SK-N-SH treated with all-trans-retinoic acid at 6 μM for 48 hours (cell line): Measurements from ENCODE around the gene WDR19.

Source experiments
- ARNTL ChIP-seq: fragments of 450-650 bp; formaldehyde crosslinking; IDR thresholded peaks from 2 replicates; pipeline ENCODE4 v1.5.0; 2020; ENCODE audit warnings: low read depth, mild to moderate bottlenecking, moderate library complexity, borderline replicate concordance
- CSDC2 ChIP-seq: fragments of 250-450 bp; sonication (Bioruptor Pico); IDR thresholded peaks from 2 replicates; pipeline ENCODE4 v1.5.0; 2020; ENCODE audit warnings: mild to moderate bottlenecking, moderate library complexity
- GLIS3 ChIP-seq: fragments of 250-450 bp; sonication (Bioruptor Pico); IDR thresholded peaks from 2 replicates; pipeline ENCODE4 v1.5.0; 2020; ENCODE audit warnings: mild to moderate bottlenecking, moderate library complexity
- OSR1 ChIP-seq: fragments of 250-450 bp; sonication (Bioruptor Pico); IDR thresholded peaks from 2 replicates; pipeline ENCODE4 v1.8.0; 2022; ENCODE audit warnings: moderate library complexity, mild to moderate bottlenecking, inconsistent platforms
- PPARA ChIP-seq: fragments of 250-450 bp; sonication (Bioruptor Pico); IDR thresholded peaks from 2 replicates; pipeline ENCODE4 v1.5.0; 2020; ENCODE audit warnings: mild to moderate bottlenecking, borderline replicate concordance
- RARB ChIP-seq: fragments of 250-450 bp; sonication (Bioruptor Pico); IDR thresholded peaks from 2 replicates; pipeline ENCODE4 v1.8.0; 2021; ENCODE audit warnings: mild to moderate bottlenecking, moderate library complexity
- SNAI2 ChIP-seq: fragments of 250-450 bp; sonication (Bioruptor Pico); IDR thresholded peaks from 2 replicates; pipeline ENCODE4 v1.5.0; 2020; ENCODE audit warnings: mild to moderate bottlenecking, moderate library complexity
- TCF4 ChIP-seq: fragments of 250-450 bp; sonication (Bioruptor Pico); IDR thresholded peaks from 2 replicates; pipeline ENCODE4 v1.8.0; 2021; ENCODE audit warnings: mild to moderate bottlenecking, moderate library complexity, borderline replicate concordance
- ZFP3 ChIP-seq: fragments of 250-450 bp; sonication (Bioruptor Pico); IDR thresholded peaks from 2 replicates; pipeline ENCODE4 v1.5.0; 2020; ENCODE audit warnings: mild to moderate bottlenecking, moderate library complexity
- ZFP30 ChIP-seq: fragments of 450-650 bp; formaldehyde crosslinking; IDR thresholded peaks from 2 replicates; pipeline ENCODE4 v1.5.0; 2022; ENCODE audit warnings: mild to moderate bottlenecking, moderate library complexity
- ZNF565 ChIP-seq: fragments of 450-650 bp; formaldehyde crosslinking; conservative IDR thresholded peaks from 2 replicates; pipeline ENCODE4 v1.5.0; 2020; ENCODE audit warnings: low read depth, mild to moderate bottlenecking, moderate library complexity
- ZNF8 ChIP-seq: fragments of 450-650 bp; formaldehyde crosslinking; IDR thresholded peaks from 2 replicates; pipeline ENCODE4 v1.5.0; 2020; ENCODE audit warnings: mild to moderate bottlenecking, moderate library complexity
- TF ChIP-seq, protein P1 (sequence below): fragments of 250-450 bp; sonication (Bioruptor Pico); IDR thresholded peaks from 2 replicates; pipeline ENCODE4 v1.8.0; 2020; ENCODE audit warnings: mild to moderate bottlenecking, moderate library complexity, borderline replicate concordance

- TF ChIP-seq RARB (CRISPR knock-in tag) (no peak), TCF4 (no peak), ARNTL (CRISPR knock-in tag) (no peak), ZNF565 (CRISPR knock-in tag) (no peak), ZFP3 (no peak), ZNF8 (no peak), OSR1 (CRISPR knock-in tag) (no peak), ZFP30 (CRISPR knock-in tag) (no peak), CSDC2 (no peak), PPARA (no peak), GLIS3 (CRISPR knock-in tag) (no peak), SNAI2 (CRISPR knock-in tag) (no peak)
- TF ChIP-seq, protein P1, sequence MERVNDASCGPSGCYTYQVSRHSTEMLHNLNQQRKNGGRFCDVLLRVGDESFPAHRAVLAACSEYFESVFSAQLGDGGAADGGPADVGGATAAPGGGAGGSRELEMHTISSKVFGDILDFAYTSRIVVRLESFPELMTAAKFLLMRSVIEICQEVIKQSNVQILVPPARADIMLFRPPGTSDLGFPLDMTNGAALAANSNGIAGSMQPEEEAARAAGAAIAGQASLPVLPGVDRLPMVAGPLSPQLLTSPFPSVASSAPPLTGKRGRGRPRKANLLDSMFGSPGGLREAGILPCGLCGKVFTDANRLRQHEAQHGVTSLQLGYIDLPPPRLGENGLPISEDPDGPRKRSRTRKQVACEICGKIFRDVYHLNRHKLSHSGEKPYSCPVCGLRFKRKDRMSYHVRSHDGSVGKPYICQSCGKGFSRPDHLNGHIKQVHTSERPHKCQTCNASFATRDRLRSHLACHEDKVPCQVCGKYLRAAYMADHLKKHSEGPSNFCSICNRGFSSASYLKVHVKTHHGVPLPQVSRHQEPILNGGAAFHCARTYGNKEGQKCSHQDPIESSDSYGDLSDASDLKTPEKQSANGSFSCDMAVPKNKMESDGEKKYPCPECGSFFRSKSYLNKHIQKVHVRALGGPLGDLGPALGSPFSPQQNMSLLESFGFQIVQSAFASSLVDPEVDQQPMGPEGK (CRISPR knock-in tag), result no peak
Observed at GRCh38 chr4:39227906-39228305, 45.6 kb downstream of the WDR19 start.
